Measurements from ENCODE around the gene STRADB.

DNA sequence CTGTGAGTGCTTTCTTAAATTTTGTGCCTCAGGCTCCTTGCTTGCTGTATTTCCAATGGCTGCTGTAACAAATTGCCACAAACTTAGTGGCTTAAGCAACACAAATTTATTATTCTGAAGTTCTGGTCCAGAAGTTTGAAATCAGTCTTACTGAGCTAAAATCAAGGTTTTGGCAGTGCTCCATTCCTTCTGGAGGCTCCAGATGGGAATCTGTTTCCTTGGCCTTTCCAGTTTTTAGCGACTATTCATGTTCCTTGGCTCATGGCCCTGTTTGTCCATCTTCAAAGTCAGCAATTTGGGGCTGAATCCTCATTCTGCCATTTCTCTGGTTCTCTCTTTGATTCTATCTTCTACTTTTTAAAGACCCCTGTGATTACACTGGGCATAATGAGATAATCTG lies 31.8 kb downstream of the STRADB start:
- no peak for TF ChIP-seq CTCF (IDR thresholded peaks at IDR 0.05 in 4 of 5, conservative IDR thresholded peaks at IDR 0.05 in 1 of 5)
- no peak for TF ChIP-seq POLR2A (IDR thresholded peaks at IDR 0.05)

Measured in gastrocnemius medialis (tissue), 4 donors.